Activated naive CD4-positive, alpha-beta T cell treated with anti-CD3 and anti-CD28 coated beads, Interleukin-2, amount 10 ng/mL, durations not matched to agents 7 days and 5 days (primary cell): ENCODE measurements around the gene STAT4.
A peak's percentile ranks its signal among the peaks of the same experiment; 100 is the strongest.

Source experiments
- CTCF ChIA-PET: fragments of 350-600 bp; sonication (Branson Sonifier 250); formaldehyde crosslinking; loops from one replicate; lab custom pipeline; 2021; ENCODE audit warnings: antibody characterized with exemption; lab: Charles Lee
- DNase-seq: peaks from one replicate; pipeline ENCODE4 v3.0.0-alpha.2; 2020
- H3K27ac Mint-ChIP-seq: one replicate; pipeline ENCODE4 v1.8.0; 2021; ENCODE audit warnings: mild to moderate bottlenecking, moderate library complexity, mixed read lengths
- H3K27me3 Mint-ChIP-seq: one replicate; pipeline ENCODE4 v1.8.0; 2021; ENCODE audit warnings: mild to moderate bottlenecking, mixed read lengths
- H3K36me3 Mint-ChIP-seq: one replicate; pipeline ENCODE4 v1.8.0; 2021; ENCODE audit warnings: mixed read lengths
- H3K4me1 Mint-ChIP-seq: one replicate; pipeline ENCODE4 v1.8.0; 2021; ENCODE audit warnings: mixed read lengths
- H3K4me3 Mint-ChIP-seq: one replicate; pipeline ENCODE4 v1.8.0; 2021; ENCODE audit warnings: mild to moderate bottlenecking, moderate library complexity, mixed read lengths
- H3K9me3 Mint-ChIP-seq: one replicate; pipeline ENCODE4 v1.8.0; 2021; ENCODE audit warnings: mixed read lengths

Gene STAT4

GRCh38 chr2:191169456-191170300 is 18.9 kb upstream of the STAT4 start:
- DNase-seq = no peak
- CTCF ChIA-PET = interaction anchor here (0.9 to 23.2 kb wide), 4 partner anchors 11 to 384 kb away, joined by 3 to 689 read pairs (median 4); no protein-coding TSS in a partner anchor
- H3K27ac Mint-ChIP-seq = no peak overlapping the region
- no peaks in the 10 kb centered on the region for H3K27me3 Mint-ChIP-seq
- no peaks in the 10 kb centered on the region for H3K36me3 Mint-ChIP-seq
- H3K4me3 Mint-ChIP-seq = no peak overlapping the region
- H3K9me3 Mint-ChIP-seq = no peaks in the 10 kb centered on the region
- peaks cover 28% of the 10 kb centered on the region for H3K4me1 Mint-ChIP-seq

DNA sequence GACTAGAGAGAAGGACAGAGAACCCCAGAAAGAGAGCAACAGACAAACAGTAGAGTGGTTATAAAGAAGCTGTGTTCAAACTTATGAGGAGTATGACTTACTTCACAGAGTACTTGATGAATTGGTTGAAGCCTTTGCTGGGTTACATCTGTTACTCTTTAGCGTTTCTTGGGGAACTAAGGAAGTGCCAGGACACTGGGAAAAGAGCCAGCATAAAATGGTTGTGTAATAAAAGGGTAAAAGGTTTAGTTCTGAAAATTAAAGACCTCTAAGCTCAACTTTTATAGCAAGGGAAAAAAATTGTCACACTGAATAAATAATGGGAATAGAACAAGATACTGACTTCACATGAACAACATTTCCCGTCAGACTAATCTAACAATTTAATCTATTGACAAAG is 17.0 kb upstream of the STAT4 start:
- Mint-ChIP-seq H3K4me1 (peaks cover 18% of the 10 kb centered on the region), H3K36me3 (no peaks in the 10 kb centered on the region), H3K27ac (no peak overlapping the region), H3K9me3 (no peaks in the 10 kb centered on the region), H3K27me3 (peaks cover 4% of the 10 kb centered on the region), H3K4me3 (no peak overlapping the region)
- CTCF ChIA-PET = interaction anchor here (0.8 to 23.2 kb wide), 3 partner anchors 12 to 354 kb away, joined by 3 to 689 read pairs (median 26); no protein-coding TSS in a partner anchor
- DNase-seq = no peak

GRCh38 chr2:191166756-191167445 is 16.1 kb upstream of the STAT4 start:
- Mint-ChIP-seq H3K4me1 (peaks cover 15% of the 10 kb centered on the region), H3K36me3 (no peaks in the 10 kb centered on the region), H3K27ac (no peak overlapping the region), H3K27me3 (peaks cover 4% of the 10 kb centered on the region), H3K4me3 (no peak overlapping the region), H3K9me3 (no peaks in the 10 kb centered on the region)
- CTCF ChIA-PET = interaction anchor here (1.0 to 23.2 kb wide), 9 partner anchors 9 to 372 kb away, joined by 3 to 689 read pairs (median 5); no protein-coding TSS in a partner anchor
- DNase-seq = no peak

- no peak overlapping the region for H3K4me3 Mint-ChIP-seq
- CTCF ChIA-PET = interaction anchor here (0.6 to 23.2 kb wide), 15 partner anchors 9 to 373 kb away, joined by 3 to 689 read pairs (median 4); no protein-coding TSS in a partner anchor
- peaks cover 14% of the 10 kb centered on the region for H3K4me1 Mint-ChIP-seq
- H3K27me3 Mint-ChIP-seq = peaks cover 4% of the 10 kb centered on the region
- no peak for DNase-seq
- no peaks in the 10 kb centered on the region for H3K36me3 Mint-ChIP-seq
- H3K9me3 Mint-ChIP-seq = no peaks in the 10 kb centered on the region
- H3K27ac Mint-ChIP-seq = no peak overlapping the region
These were observed 15.4 kb upstream of the STAT4 start for GRCh38 chr2:191166111-191166755.

- CTCF ChIA-PET = interaction anchor here (0.7 to 23.2 kb wide), 19 partner anchors 10 to 997 kb away, joined by 3 to 689 read pairs (median 5); no protein-coding TSS in a partner anchor
- peaks cover 10% of the 10 kb centered on the region for H3K27me3 Mint-ChIP-seq
- no peak overlapping the region for H3K4me3 Mint-ChIP-seq
- peaks cover 12% of the 10 kb centered on the region for H3K4me1 Mint-ChIP-seq
- H3K9me3 Mint-ChIP-seq = no peaks in the 10 kb centered on the region
- H3K36me3 Mint-ChIP-seq = no peaks in the 10 kb centered on the region
- peak; percentile 24 for DNase-seq
- no peak overlapping the region for H3K27ac Mint-ChIP-seq
These were observed 14.4 kb upstream of the STAT4 start for GRCh38 chr2:191165176-191165643.

GRCh38 chr2:191158747-191159146 is 8.0 kb upstream of the STAT4 start:
- CTCF ChIA-PET = interaction anchor here (0.7 to 23.2 kb wide), 3 partner anchors 14 to 363 kb away, joined by 3 to 689 read pairs (median 3); no protein-coding TSS in a partner anchor
- DNase-seq = no peak
- H3K9me3 Mint-ChIP-seq = no peaks in the 10 kb centered on the region
- H3K4me1 Mint-ChIP-seq = peaks cover 26% of the 10 kb centered on the region
- no peak overlapping the region for H3K4me3 Mint-ChIP-seq
- peaks cover 14% of the 10 kb centered on the region for H3K27me3 Mint-ChIP-seq
- H3K27ac Mint-ChIP-seq = no peak overlapping the region
- no peaks in the 10 kb centered on the region for H3K36me3 Mint-ChIP-seq

DNA sequence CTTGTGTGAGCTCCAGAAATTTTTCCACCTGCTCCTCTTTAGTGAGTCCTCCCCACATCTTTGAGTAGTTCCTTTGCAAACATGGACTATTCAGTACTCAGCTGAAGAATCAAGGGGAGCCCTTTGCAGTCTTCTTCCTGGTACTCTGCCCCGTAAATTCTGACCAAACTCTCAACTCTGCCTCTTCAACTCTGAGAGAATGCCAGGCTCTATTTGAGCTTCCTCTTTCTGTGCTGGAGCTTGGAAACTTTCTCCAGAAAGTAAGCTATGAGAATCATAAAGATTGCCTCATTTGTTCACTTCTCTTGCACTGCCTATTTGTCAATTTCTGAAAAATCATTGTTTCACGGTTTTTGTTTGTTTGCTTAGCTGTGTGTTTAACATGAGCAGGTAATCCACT is 7.4 kb upstream of the STAT4 start:
- no peak overlapping the region for H3K4me3 Mint-ChIP-seq
- H3K4me1 Mint-ChIP-seq = peaks cover 28% of the 10 kb centered on the region
- peaks cover 13% of the 10 kb centered on the region for H3K27me3 Mint-ChIP-seq
- H3K9me3 Mint-ChIP-seq = no peaks in the 10 kb centered on the region
- H3K36me3 Mint-ChIP-seq = no peaks in the 10 kb centered on the region
- CTCF ChIA-PET = interaction anchor here (0.5 to 23.2 kb wide), 5 partner anchors 8 to 363 kb away, joined by 3 to 689 read pairs (median 3); no protein-coding TSS in a partner anchor
- H3K27ac Mint-ChIP-seq = no peak overlapping the region
- no peak for DNase-seq

- Mint-ChIP-seq H3K4me3 (no peak overlapping the region), H3K9me3 (no peaks in the 10 kb centered on the region), H3K36me3 (no peaks in the 10 kb centered on the region), H3K4me1 (peaks cover 47% of the 10 kb centered on the region), H3K27me3 (peaks cover 8% of the 10 kb centered on the region), H3K27ac (no peak overlapping the region)
- peak; percentile 20 for DNase-seq
- CTCF ChIA-PET = interaction anchor here (0.7 to 23.2 kb wide), 36 partner anchors 9 to 375 kb away, joined by 3 to 689 read pairs (median 4); no protein-coding TSS in a partner anchor
These were observed 4.8 kb upstream of the STAT4 start for GRCh38 chr2:191155608-191156071.

GRCh38 chr2:191153716-191154115 is 2.9 kb upstream of the STAT4 start:
- Mint-ChIP-seq H3K9me3 (no peaks in the 10 kb centered on the region), H3K36me3 (peaks cover under 1% of the 10 kb centered on the region), H3K4me1 (peaks cover 45% of the 10 kb centered on the region), H3K27me3 (no peaks in the 10 kb centered on the region), H3K4me3 (no peak overlapping the region), H3K27ac (no peak overlapping the region)
- no peak for DNase-seq
- CTCF ChIA-PET = interaction anchor here (23.2 kb wide), 1 partner anchor 98 kb away, joined by 689 read pairs; no protein-coding TSS in a partner anchor

- H3K27ac Mint-ChIP-seq = no peak overlapping the region
- no peaks in the 10 kb centered on the region for H3K27me3 Mint-ChIP-seq
- no peak for DNase-seq
- CTCF ChIA-PET = interaction anchor here (23.2 kb wide), 1 partner anchor 97 kb away, joined by 689 read pairs; no protein-coding TSS in a partner anchor
- H3K36me3 Mint-ChIP-seq = peaks cover 10% of the 10 kb centered on the region
- peaks cover 55% of the 10 kb centered on the region for H3K4me1 Mint-ChIP-seq
- no peaks in the 10 kb centered on the region for H3K9me3 Mint-ChIP-seq
- no peak overlapping the region for H3K4me3 Mint-ChIP-seq
These were observed 1.9 kb upstream of the STAT4 start for GRCh38 chr2:191152482-191153240.

DNA sequence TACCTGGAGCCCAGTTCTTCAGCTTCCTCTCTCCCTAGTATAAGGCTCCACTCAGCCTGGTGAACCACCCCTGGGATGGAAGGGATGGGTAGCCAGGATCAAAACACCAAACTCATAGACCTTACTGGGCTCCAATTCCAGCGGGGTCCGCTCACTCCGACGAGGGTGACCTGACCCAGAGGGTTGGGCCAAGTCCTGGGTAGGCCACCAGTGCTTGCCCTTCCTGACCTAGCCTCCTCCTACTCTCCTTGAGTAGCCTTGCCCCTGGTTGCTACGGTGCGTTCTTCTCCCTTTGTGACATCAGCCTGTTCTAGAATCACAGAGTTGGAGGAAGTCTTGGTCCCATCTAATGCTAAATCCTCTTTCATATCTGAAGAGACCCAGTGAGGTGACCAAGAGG is 537 bp upstream of the STAT4 start:
- Mint-ChIP-seq H3K36me3 (peaks cover 21% of the 10 kb centered on the region), H3K4me3 (peak overlapping the region; percentile 91), H3K27ac (peak overlapping the region; percentile 97), H3K4me1 (peaks cover 67% of the 10 kb centered on the region), H3K9me3 (no peaks in the 10 kb centered on the region), H3K27me3 (no peaks in the 10 kb centered on the region)
- CTCF ChIA-PET = interaction anchor here (1.4 to 23.2 kb wide), 2 partner anchors 13 to 96 kb away, joined by 3 to 689 read pairs; no protein-coding TSS in a partner anchor
- DNase-seq = no peak

DNA sequence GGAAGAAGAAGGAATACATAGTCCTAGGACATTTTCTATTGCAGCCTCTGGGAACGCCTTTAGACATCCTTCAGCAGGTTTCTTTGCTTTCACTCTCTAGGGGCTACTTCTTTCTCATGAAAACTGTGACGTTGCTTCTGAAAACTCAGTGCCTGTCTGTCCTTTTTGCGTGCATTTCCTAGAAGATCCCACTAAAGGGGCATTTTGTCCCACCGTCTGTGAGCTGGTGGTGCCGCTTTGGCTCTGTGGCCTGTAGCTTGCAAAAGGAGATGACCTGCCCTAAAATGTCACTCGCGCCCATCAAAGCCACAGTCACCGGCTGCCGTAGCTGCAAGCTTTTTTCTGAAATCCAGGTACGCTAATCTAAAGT is 579 bp downstream of the STAT4 start:
- Mint-ChIP-seq H3K36me3 (peaks cover 27% of the 10 kb centered on the region), H3K27me3 (no peaks in the 10 kb centered on the region), H3K4me1 (peaks cover 67% of the 10 kb centered on the region), H3K27ac (peak overlapping the region; percentile 97), H3K9me3 (no peaks in the 10 kb centered on the region), H3K4me3 (peak overlapping the region; percentile 91)
- no peak for DNase-seq
- CTCF ChIA-PET = interaction anchor here (0.6 to 23.2 kb wide), 5 partner anchors 14 to 94 kb away, joined by 3 to 689 read pairs (median 3); no protein-coding TSS in a partner anchor
